Mesenteric fat pad (tissue), 1 donor: Measurements from ENCODE around the gene CHMP4B. TPM values are rescaled to one million over a fixed set of nuclear protein-coding genes. Genes with fewer than 3 reads are reported as not detected.

Source experiments
- DNase-seq: peaks from one replicate; pipeline ENCODE4 v3.0.0-alpha.2; 2020; ENCODE audit warnings: low spot score
- total RNA-seq: library from RNA; stranded (reverse); fragmentation: NEBNext Ultra II Directional; extraction: Animal tissue kit (Norgen Biotek cat#: 25700); gene quantifications from one replicate; pipeline ENCODE4 v1.2.1, GENCODE V29; 2021
- donor health status: DM: yes; HTN: yes; CAD: no.

CHMP4B gene
- total RNA-seq, 1 donor from 2014 or later = 85.2 TPM

GRCh38 chr20:33894798-33895197, 83.7 kb downstream of the CHMP4B start:
- no peak for DNase-seq

GRCh38 chr20:33896509-33896908, 85.4 kb downstream of the CHMP4B start:
- DNase-seq = no peak

GRCh38 chr20:33897313-33897912, 86.3 kb downstream of the CHMP4B start:
- no peak for DNase-seq

- DNase-seq = no peak
Observed at GRCh38 chr20:33899106-33899505, 88.0 kb downstream of the CHMP4B start.

GRCh38 chr20:33900521-33901131, 89.5 kb downstream of the CHMP4B start:
- DNase-seq = no peak

GRCh38 chr20:33901132-33901523, 90.0 kb downstream of the CHMP4B start:
- no peak for DNase-seq

GRCh38 chr20:33902011-33902410, 90.9 kb downstream of the CHMP4B start:
- DNase-seq = no peak

Other genes with a start within 250 kb of the CHMP4B start
- not detected for gene C20orf144, start 149.0 kb upstream of the CHMP4B start, total RNA-seq
- gene ACTL10, start 144.4 kb upstream of the CHMP4B start, total RNA-seq = 0.93 TPM
- 22.5 TPM for gene NECAB3, start 136.9 kb upstream of the CHMP4B start, total RNA-seq
- gene E2F1, start 125.0 kb upstream of the CHMP4B start, total RNA-seq = 2.3 TPM
- gene PXMP4, start 91.0 kb upstream of the CHMP4B start, total RNA-seq = 7.0 TPM
- gene ZNF341, start 79.4 kb upstream of the CHMP4B start, total RNA-seq = 3.1 TPM
- gene RALY, start 182.6 kb downstream of the CHMP4B start, total RNA-seq = 92.4 TPM